HepG2 (cell line): ENCODE results near the gene RPUSD4. TPM values are rescaled to one million over a fixed set of nuclear protein-coding genes. Genes with fewer than 3 reads are reported as not detected.

Source experiments
- ARID4A ChIP-seq: sonication (generic); formaldehyde crosslinking; IDR thresholded peaks from 2 replicates; pipeline ENCODE4 v1.5.0; 2020; ENCODE audit warnings: mild to moderate bottlenecking, missing genetic modification reagents, borderline replicate concordance
- FOXK1 ChIP-seq: sonication (generic); formaldehyde crosslinking; IDR thresholded peaks from 2 replicates; pipeline ENCODE4 v1.4.0; 2020; ENCODE audit warnings: low read depth, missing genetic modification reagents, borderline replicate concordance
- FOXK2 ChIP-seq: fragments of 450-650 bp; IDR thresholded peaks from 2 replicates; pipeline ENCODE4 v1.6.1; 2016
- HMGXB4 ChIP-seq, 2 experiments: sonication (generic) in 1 of 2; formaldehyde crosslinking in 1 of 2; IDR thresholded peaks; 2 replicates each; pipeline versions ENCODE4 v1.4.0 to v1.6.1; 2018 to 2020; ENCODE audit warnings: missing genetic modification reagents in 2 of 2, borderline replicate concordance in 1 of 2, low read depth in 1 of 2, mild to moderate bottlenecking in 1 of 2, missing biosample characterization in 1 of 2
- MYNN ChIP-seq: sonication (generic); formaldehyde crosslinking; IDR thresholded peaks from 2 replicates; pipeline ENCODE4 v1.4.0; 2020; ENCODE audit warnings: mild to moderate bottlenecking, low read depth, missing genetic modification reagents
- NR2F2 ChIP-seq: IDR thresholded peaks from 2 replicates; pipeline ENCODE4 v1.6.1; 2012; ENCODE audit warnings: low read depth, inconsistent platforms, borderline replicate concordance
- SNRNP70 ChIP-seq: fragments of 200-400 bp; formaldehyde crosslinking; IDR thresholded peaks from 2 replicates; pipeline ENCODE4 v1.6.1; 2017; ENCODE audit warnings: mild to moderate bottlenecking, low read depth, low read length, moderate library complexity
- TOPORS ChIP-seq: sonication (generic); formaldehyde crosslinking; IDR thresholded peaks from 2 replicates; pipeline ENCODE4 v1.8.0; 2023; ENCODE audit warnings: mild to moderate bottlenecking, missing genetic modification reagents
- U2AF2 ChIP-seq: fragments of 200-400 bp; formaldehyde crosslinking; IDR thresholded peaks from 2 replicates; pipeline ENCODE4 v1.6.1; 2017; ENCODE audit warnings: low read depth, mild to moderate bottlenecking, low read length
- ZFY ChIP-seq: sonication (generic); formaldehyde crosslinking; IDR thresholded peaks from 2 replicates; pipeline ENCODE4 v1.4.0; 2020; ENCODE audit warnings: missing genetic modification reagents
- ZNF101 ChIP-seq: sonication (generic); formaldehyde crosslinking; IDR thresholded peaks from 2 replicates; pipeline ENCODE4 v1.4.0; 2020; ENCODE audit warnings: mild to moderate bottlenecking, low read depth, missing genetic modification reagents, borderline replicate concordance
- ZNF124 ChIP-seq: sonication (generic); formaldehyde crosslinking; IDR thresholded peaks from 2 replicates; pipeline ENCODE4 v1.4.0; 2020; ENCODE audit warnings: missing genetic modification reagents
- ZNF496 ChIP-seq: sonication (generic); formaldehyde crosslinking; IDR thresholded peaks from 2 replicates; pipeline ENCODE4 v1.8.1; 2023; ENCODE audit warnings: mild to moderate bottlenecking, moderate library complexity, missing genetic modification reagents; ENCODE audit not compliant: insufficient replicate concordance
- ZNF543 ChIP-seq: sonication (generic); formaldehyde crosslinking; IDR thresholded peaks from 2 replicates; pipeline ENCODE4 v1.4.0; 2020; ENCODE audit warnings: mild to moderate bottlenecking, missing genetic modification reagents
- ZNF646 ChIP-seq: sonication (generic); formaldehyde crosslinking; IDR thresholded peaks from 2 replicates; pipeline ENCODE4 v1.9.0; 2021; ENCODE audit warnings: mild to moderate bottlenecking, missing genetic modification reagents
- polyA plus RNA-seq, 8 experiments: library from polyadenylated mRNA; depleted of rRNA in 3 of 8; stranded (reverse) in 7 of 8; unstranded in 1 of 8; fragments of >200 nt; fragmentation: Illumina TruSeq in 4 of 8; extraction: Trizol in 4 of 8; gene quantifications; 2 replicates each; pipeline versions ENCODE4 v1.2.1 to v1.2.3, GENCODE V29; 2011 to 2016; ENCODE audit warnings: low read depth in 4 of 8, missing spikeins in 1 of 8, mixed read lengths in 1 of 8; ENCODE audit not compliant: insufficient read depth in 1 of 8
- total RNA-seq, 5 experiments: library from RNA; depleted of rRNA; stranded (reverse); fragments of >200 nt; fragmentation: Illumina TruSeq; extraction: Trizol; gene quantifications; 2 replicates each; pipeline ENCODE4 v1.2.3, GENCODE V29; 2016; ENCODE audit warnings: low read depth in 1 of 5

Gene RPUSD4
- total and polyA plus RNA-seq, 2 of the 13 experiments (the other 11 are each of a cell fraction or from before 2014, with no cell fraction given) = 45.0 to 52.9 TPM

GRCh38 chr11:126211236-126212088 lies at the start of gene RPUSD4, which contains the start of gene FAM118B (continued):
- TF ChIP-seq ZNF543 = peak; percentile 63; the same call in 1 of the 2 replicates
- no peak for TF ChIP-seq ZNF646 (CRISPR knock-in tag)
- TF ChIP-seq MYNN (CRISPR knock-in tag) = 0 out of 2 replicates have a peak, but pooled peaks have one; percentile 62
- TF ChIP-seq ZNF124 (CRISPR knock-in tag) = peak; percentile 55; the same call in 1 of the 2 replicates
- TF ChIP-seq ZNF101 (CRISPR knock-in tag) = peak; percentile 94; the same call in 1 of the 2 replicates
- no peak for TF ChIP-seq NR2F2
- peak in 1 of 2 experiments; percentile 72; a peak in 3 of 4 replicates for TF ChIP-seq HMGXB4 (CRISPR knock-in tag; IDR thresholded peaks at IDR 0.05; ENCODE audit: borderline replicate concordance in 1 of 2, low read depth in 1 of 2)
- no peak; the same call in 1 of the 2 replicates for TF ChIP-seq FOXK2
- peak; percentile 15; the same call in 1 of the 2 replicates for TF ChIP-seq U2AF2
- TF ChIP-seq ZFY (CRISPR knock-in tag) = peak; percentile 81
- no peak for TF ChIP-seq ZNF496
- no peak for TF ChIP-seq SNRNP70
- TF ChIP-seq FOXK1 (CRISPR knock-in tag) = peak; percentile 64; the same call in 1 of the 2 replicates
- 0 out of 2 replicates have a peak, but pooled peaks have one; percentile 28 for TF ChIP-seq TOPORS (CRISPR knock-in tag)
- TF ChIP-seq ARID4A (CRISPR knock-in tag) = peak; percentile 98
